GM19238 (cell line): Measurements from ENCODE around the gene C1orf198.

Experiments used
- DNase-seq: peaks from one replicate; pipeline ENCODE4 v3.0.0; 2011; ENCODE audit warnings: low spot score; ENCODE audit not compliant: insufficient read length

The C1orf198 gene

DNA sequence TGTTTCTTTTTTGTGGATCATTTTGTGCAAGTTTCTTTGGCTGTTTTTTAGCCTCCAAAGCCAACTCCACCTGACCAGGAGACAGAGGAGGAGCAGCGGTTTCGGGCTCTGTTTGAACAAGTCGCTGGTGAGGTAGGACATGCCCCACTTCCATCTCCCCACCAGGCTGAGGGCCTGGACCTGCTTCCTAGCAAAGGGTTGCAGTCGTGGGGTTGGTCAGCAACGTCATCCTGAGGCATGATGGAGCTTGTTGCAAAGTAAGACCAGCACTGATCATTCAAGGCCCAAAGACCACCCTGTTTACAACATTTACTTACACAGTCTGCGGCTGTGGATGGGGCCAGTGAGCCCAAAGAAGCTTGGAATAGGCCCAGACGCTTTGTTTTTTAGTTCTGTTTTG lies 80.8 kb downstream of the C1orf198 start:
- DNase-seq, result no peak
